Keratinocyte (primary cell): ENCODE results near the gene ATXN7L1. TPM values are rescaled to one million over a fixed set of nuclear protein-coding genes. Genes with fewer than 3 reads are reported as not detected.

Experiments used
- DNase-seq: peaks from one replicate; pipeline ENCODE4 v3.0.0-alpha.2; 2011; ENCODE audit warnings: low read depth, missing footprints, low spot score
- FAIRE-seq: peaks from 2 replicates; lab custom pipeline; 2011; peaks lifted over from hg19 to GRCh38; lab: Jason Lieb, UNC
- H2AFZ ChIP-seq: 2 replicates; pipeline ENCODE4 v1.6.0; 2012; ENCODE audit warnings: low read length, control low read depth, inconsistent platforms; ENCODE audit not compliant: control insufficient read depth
- H3K27ac ChIP-seq: 2 replicates; pipeline ENCODE4 v1.5.1; 2011; ENCODE audit warnings: low read length; ENCODE audit not compliant: control insufficient read depth, insufficient read depth
- H3K27me3 ChIP-seq: 3 replicates; pipeline ENCODE4 v1.6.0; 2011; ENCODE audit warnings: low read length; ENCODE audit not compliant: control insufficient read depth, insufficient read depth; ENCODE audit errors: extremely low read depth
- H3K36me3 ChIP-seq, 2 experiments: 2 replicates in 1 of 2; 3 replicates in 1 of 2; pipeline ENCODE4 v1.5.1; 2011; ENCODE audit warnings: low read length in 2 of 2, mild to moderate bottlenecking in 1 of 2; ENCODE audit not compliant: control insufficient read depth in 2 of 2, insufficient read depth in 2 of 2; ENCODE audit errors: extremely low read depth in 1 of 2
- H3K4me1 ChIP-seq: 3 replicates; pipeline ENCODE4 v1.5.1; 2011; ENCODE audit warnings: low read length; ENCODE audit not compliant: control insufficient read depth, insufficient read depth; ENCODE audit errors: extremely low read depth
- H3K4me2 ChIP-seq: 3 replicates; pipeline ENCODE4 v1.6.0; 2011; ENCODE audit warnings: low read depth, low read length; ENCODE audit not compliant: control insufficient read depth, insufficient read depth; ENCODE audit errors: extremely low read depth
- H3K4me3 ChIP-seq, 3 experiments: fragments of 200-600 bp in 1 of 3; sonication (generic) in 1 of 3; 2 replicates in 2 of 3; 3 replicates in 1 of 3; pipeline ENCODE4 v1.5.1; 2011 to 2016; ENCODE audit warnings: low read length in 3 of 3, mild to moderate bottlenecking in 3 of 3, control low read depth in 2 of 3, inconsistent platforms in 1 of 3, low read depth in 1 of 3, mixed read lengths in 1 of 3, mixed run types in 1 of 3, moderate library complexity in 1 of 3; ENCODE audit not compliant: control insufficient read depth in 2 of 3, insufficient read depth in 2 of 3; ENCODE audit errors: extremely low read depth in 1 of 3
- H3K79me2 ChIP-seq: 2 replicates; pipeline ENCODE4 v1.6.0; 2012; ENCODE audit warnings: low read length; ENCODE audit not compliant: control insufficient read depth, insufficient read depth
- H3K9ac ChIP-seq: 3 replicates; pipeline ENCODE4 v1.6.0; 2011; ENCODE audit warnings: low read length; ENCODE audit not compliant: control insufficient read depth, insufficient read depth; ENCODE audit errors: extremely low read depth
- H3K9me1 ChIP-seq: 3 replicates; pipeline ENCODE4 v1.6.0; 2011; ENCODE audit warnings: low read length; ENCODE audit not compliant: control insufficient read depth, insufficient read depth; ENCODE audit errors: extremely low read depth
- H3K9me3 ChIP-seq: 2 replicates; pipeline ENCODE4 v1.5.1; 2012; ENCODE audit warnings: low read depth, low read length; ENCODE audit not compliant: control insufficient read depth
- H4K20me1 ChIP-seq: 3 replicates; pipeline ENCODE4 v1.6.0; 2011; ENCODE audit warnings: low read length; ENCODE audit not compliant: control insufficient read depth, insufficient read depth; ENCODE audit errors: extremely low read depth
- CTCF ChIP-seq, 3 experiments: IDR thresholded peaks in 1 of 3; conservative IDR thresholded peaks in 1 of 3; optimal IDR thresholded peaks in 1 of 3; 2 replicates in 2 of 3; 3 replicates in 1 of 3; pipeline versions ENCODE3 to v1.5.1; 2011; ENCODE audit warnings: low read length in 3 of 3, mild to moderate bottlenecking in 3 of 3, moderate library complexity in 2 of 3, control low read depth in 1 of 3, inconsistent platforms in 1 of 3; ENCODE audit not compliant: insufficient read depth in 2 of 3; ENCODE audit errors: extremely low read depth in 1 of 3
- EZH2 ChIP-seq: IDR thresholded peaks from one replicate; pipeline ENCODE4 v1.6.1; 2012; ENCODE audit warnings: inconsistent platforms, mild to moderate bottlenecking, low read length, moderate library complexity
- dilution Hi-C: fragments of 300-500 bp; cut with MboI; formaldehyde crosslinking; loops from one replicate; pipeline ENCODE4 v1.7.0; 2020; ENCODE audit warnings: low sequenced_read_pairs; ENCODE audit not compliant: extremely low pct_ligation_motif_present
- polyA plus RNA-seq, 5 experiments: library from polyadenylated mRNA; depleted of rRNA in 3 of 5; stranded (reverse) in 3 of 5; stranded (forward) in 1 of 5; unstranded in 1 of 5; fragments of >200 nt; gene quantifications; 1 replicate in 1 of 5; 2 replicates in 3 of 5; 3 replicates in 1 of 5; pipeline versions ENCODE4 v1.2.1 to v1.2.3, GENCODE V29; 2011 to 2012; ENCODE audit warnings: missing spikeins in 2 of 5, low read depth in 1 of 5, low replicate concordance in 1 of 5

The ATXN7L1 gene
- polyA plus RNA-seq, 1 donor (not counting 4 experiments of a cell fraction or from before 2014, with no cell fraction given), result 4.8 TPM

GRCh38 chr7:105610165-105610930 lies 266.1 kb downstream of the ATXN7L1 start:
- Histone ChIP-seq H3K27ac (no peak overlapping the region), H3K9me1 (no peaks in the 10 kb centered on the region), H3K9ac (no peak overlapping the region), H3K27me3 (no peaks in the 10 kb centered on the region), H3K4me1 (no peaks in the 10 kb centered on the region), H2AFZ (no peak overlapping the region), H4K20me1 (no peaks in the 10 kb centered on the region), H3K9me3 (no peaks in the 10 kb centered on the region), H3K79me2 (no peaks in the 10 kb centered on the region), H3K36me3 (peaks cover 0 to 4% of the 10 kb centered on the region in 2 experiments), H3K4me2 (no peak overlapping the region), H3K4me3 (no peak overlapping the region)
- dilution Hi-C loops, result no loop called here
- TF ChIP-seq EZH2 (no peak), CTCF (optimal IDR thresholded peaks at IDR 0.05 in 1 of 3, IDR thresholded peaks at IDR 0.05 in 1 of 3, conservative IDR thresholded peaks at IDR 0.05 in 1 of 3; ENCODE audit: extremely low read depth in 1 of 3, insufficient read depth in 2 of 3, low read length in 3 of 3) (no peak)
- FAIRE-seq (no peak), DNase-seq (no peak)

GRCh38 chr7:105602325-105603305 lies 273.8 kb downstream of the ATXN7L1 start:
- no peaks in the 10 kb centered on the region for H3K9me1 ChIP-seq
- H3K4me2 ChIP-seq, result no peak overlapping the region
- no peaks in the 10 kb centered on the region for H3K9me3 ChIP-seq
- FAIRE-seq (no peak), DNase-seq (no peak)
- peaks cover 6% of the 10 kb centered on the region for H3K4me1 ChIP-seq
- dilution Hi-C loops, result no loop called here
- no peaks in the 10 kb centered on the region for H3K27me3 ChIP-seq
- no peak overlapping the region for H3K4me3 ChIP-seq
- H3K27ac ChIP-seq, result no peak overlapping the region
- H3K9ac ChIP-seq, result no peak overlapping the region
- H3K36me3 ChIP-seq, result no peaks in the 10 kb centered on the region
- no peak overlapping the region for H2AFZ ChIP-seq
- no peak for TF ChIP-seq CTCF (optimal IDR thresholded peaks at IDR 0.05 in 1 of 3, IDR thresholded peaks at IDR 0.05 in 1 of 3, conservative IDR thresholded peaks at IDR 0.05 in 1 of 3; ENCODE audit: extremely low read depth in 1 of 3, insufficient read depth in 2 of 3, low read length in 3 of 3)
- TF ChIP-seq EZH2, result no peak
- H3K79me2 ChIP-seq, result no peaks in the 10 kb centered on the region
- no peaks in the 10 kb centered on the region for H4K20me1 ChIP-seq
